Inferior parietal cortex (tissue), 1 donor: Measurements from ENCODE around the gene DNAJC1.

Experiments used
- DNase-seq: peaks from one replicate; pipeline ENCODE4 v3.0.0-alpha.2; 2016; ENCODE audit errors: extremely low spot score

DNAJC1 gene

GRCh38 chr10:21759232-21759631, 244.3 kb downstream of the DNAJC1 start:
- DNase-seq, result no peak

DNA sequence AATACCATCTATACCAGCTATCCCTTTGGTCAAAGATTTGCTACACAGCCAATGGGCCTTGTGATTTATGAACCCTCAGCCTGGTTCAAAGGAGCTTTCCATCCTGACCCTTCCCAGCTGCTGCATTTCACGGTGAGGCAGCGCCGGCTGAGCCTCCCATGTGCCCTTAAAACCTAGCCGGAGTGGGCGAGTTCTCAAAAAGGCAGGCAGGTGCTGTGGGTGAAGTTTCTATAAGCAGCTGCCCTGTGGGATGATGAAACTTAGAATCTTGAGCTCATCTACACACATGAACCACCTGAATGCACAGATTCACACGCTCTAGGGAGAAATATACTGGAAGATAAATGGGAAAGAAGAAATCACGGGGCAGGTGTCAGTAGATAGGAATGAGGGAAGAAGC, 244.8 kb downstream of the DNAJC1 start:
- DNase-seq, result no peak

- no peak for DNase-seq
Observed at GRCh38 chr10:21758239-21758638, 245.3 kb downstream of the DNAJC1 start.

GRCh38 chr10:21757185-21757901, 246.2 kb downstream of the DNAJC1 start:
- DNase-seq, result no peak

GRCh38 chr10:21756707-21757106, 246.8 kb downstream of the DNAJC1 start:
- no peak for DNase-seq

GRCh38 chr10:21754410-21755011, 249.0 kb downstream of the DNAJC1 start:
- DNase-seq, result no peak

DNA sequence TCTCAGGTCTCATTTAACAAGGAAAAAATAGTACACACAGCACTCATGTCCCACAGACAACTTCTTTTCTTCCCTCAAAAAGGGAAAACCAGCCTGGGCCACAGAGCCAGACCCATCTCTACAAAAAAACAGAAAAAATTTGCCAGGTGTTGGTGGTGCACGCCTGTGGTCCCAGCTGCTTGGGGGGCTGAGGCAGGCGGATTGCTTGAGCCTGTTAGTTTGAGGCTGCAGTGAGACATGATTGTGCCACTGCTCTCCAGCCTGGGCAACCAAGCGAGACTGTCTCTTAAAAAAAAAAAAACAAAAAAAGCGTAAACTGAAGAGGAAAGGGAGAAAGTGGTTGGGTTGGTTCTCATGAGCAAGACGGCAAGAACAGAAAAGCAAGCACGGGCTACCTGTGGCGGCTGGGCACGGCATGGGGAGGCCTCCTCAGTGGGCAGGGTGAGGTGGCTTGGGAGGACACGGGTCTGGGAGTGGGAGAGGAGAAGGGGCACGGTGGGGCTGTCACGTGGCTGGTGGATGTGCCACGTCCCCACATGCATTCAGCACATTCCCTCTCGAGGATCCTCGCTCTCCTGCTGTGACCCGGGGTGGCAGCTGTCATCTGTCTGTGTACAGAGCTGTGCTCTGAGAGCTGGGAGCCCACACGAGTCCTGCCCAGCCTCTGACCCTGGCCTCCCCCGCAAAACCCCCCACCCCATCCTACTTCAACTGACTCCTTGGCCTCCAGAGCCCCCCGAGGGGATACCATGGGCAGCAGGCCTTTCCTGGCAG, 249.8 kb downstream of the DNAJC1 start:
- DNase-seq, result no peak

DNA sequence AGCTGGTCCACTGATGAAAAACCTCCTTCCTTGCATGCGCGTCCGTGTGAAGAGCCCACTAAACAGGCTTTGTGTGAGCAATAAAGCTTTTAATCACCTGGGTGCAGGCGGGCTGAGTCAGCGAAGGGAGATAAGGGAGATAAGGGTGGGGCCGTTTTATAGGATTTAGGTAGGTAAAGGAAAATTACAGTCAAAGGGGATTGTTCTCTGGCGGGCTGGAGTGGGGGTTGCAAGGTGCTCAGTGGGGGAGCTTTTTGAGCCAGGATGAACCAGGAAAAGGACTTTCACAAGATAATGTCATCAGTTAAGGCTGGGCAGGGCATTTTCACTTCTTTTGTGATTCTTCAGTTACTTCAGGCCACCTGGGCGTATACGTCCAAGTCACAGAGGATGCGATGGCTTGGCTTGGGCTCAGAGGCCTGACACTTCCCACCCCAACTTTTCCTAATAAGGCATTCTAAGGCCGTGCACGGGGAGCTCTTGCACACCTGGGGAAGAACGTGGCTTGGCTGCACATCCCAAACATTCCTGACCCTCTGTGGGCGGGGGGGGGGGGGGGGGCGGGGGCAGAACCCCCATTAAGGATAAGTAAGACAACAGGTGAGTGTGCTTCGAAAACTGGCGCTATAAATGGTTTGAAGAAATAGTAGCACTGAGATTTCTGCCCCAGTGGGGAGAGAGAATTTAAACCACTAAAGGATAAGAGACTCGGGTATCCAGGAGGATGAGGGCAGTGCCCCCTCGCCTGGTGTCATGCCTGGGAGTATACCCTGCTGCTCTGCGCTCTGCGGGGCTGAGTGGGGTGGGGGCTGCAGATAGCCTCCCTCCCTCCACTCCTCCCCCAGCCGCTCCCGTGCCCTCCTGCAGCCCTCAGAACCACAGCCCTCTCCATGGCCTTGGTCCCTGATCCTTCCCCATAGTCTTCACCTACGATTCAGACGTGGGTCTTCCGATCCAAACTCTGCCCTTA, 251.9 kb downstream of the DNAJC1 start:
- no peak for DNase-seq

GRCh38 chr10:21750424-21750823, 253.1 kb downstream of the DNAJC1 start:
- no peak for DNase-seq

DNA sequence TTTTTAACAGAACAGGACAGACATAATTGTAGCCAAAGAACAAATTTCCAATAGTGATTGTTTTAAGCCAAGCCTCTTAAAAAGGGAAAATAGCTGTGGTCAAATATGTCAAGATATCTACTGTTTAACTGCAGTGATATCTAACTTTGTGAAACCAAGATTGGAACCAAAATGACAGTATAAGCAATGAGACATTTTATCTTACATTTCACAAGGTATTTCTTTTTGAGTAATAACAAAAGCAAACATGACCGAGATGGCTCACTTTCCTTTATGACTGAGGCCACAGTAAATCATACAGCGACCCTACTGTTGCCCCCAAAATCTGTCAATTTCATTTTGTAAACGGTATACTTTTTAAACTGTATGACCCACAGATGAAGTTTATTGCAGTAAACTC, 253.7 kb downstream of the DNAJC1 start:
- DNase-seq, result no peak

- DNase-seq, result no peak
Observed at GRCh38 chr10:21747809-21748208, 255.7 kb downstream of the DNAJC1 start.

GRCh38 chr10:21746118-21746517, 257.4 kb downstream of the DNAJC1 start:
- DNase-seq, result no peak

- DNase-seq, result no peak
Observed at GRCh38 chr10:21744223-21744622, 259.3 kb downstream of the DNAJC1 start.

GRCh38 chr10:21742740-21743412, 260.7 kb downstream of the DNAJC1 start:
- no peak for DNase-seq

DNA sequence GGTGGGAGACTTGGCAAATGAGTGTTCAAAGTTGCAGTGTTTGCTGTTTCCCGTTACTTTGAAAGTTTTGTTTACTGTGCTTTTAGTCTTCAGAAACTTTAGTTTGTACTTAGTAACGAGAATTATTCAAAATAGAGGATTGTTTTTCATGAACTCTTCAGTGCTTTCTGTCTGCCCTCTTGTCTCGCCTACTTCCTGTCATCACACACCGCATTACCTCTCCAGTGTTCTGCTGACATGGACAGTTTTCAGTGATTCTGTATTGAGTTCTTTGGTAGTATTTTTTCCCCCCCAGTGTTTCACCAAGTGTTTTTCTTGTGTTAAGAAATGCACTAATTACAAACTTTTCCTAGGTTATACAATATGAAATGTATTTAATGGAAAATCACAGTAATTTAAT, 262.5 kb downstream of the DNAJC1 start:
- no peak for DNase-seq

DNA sequence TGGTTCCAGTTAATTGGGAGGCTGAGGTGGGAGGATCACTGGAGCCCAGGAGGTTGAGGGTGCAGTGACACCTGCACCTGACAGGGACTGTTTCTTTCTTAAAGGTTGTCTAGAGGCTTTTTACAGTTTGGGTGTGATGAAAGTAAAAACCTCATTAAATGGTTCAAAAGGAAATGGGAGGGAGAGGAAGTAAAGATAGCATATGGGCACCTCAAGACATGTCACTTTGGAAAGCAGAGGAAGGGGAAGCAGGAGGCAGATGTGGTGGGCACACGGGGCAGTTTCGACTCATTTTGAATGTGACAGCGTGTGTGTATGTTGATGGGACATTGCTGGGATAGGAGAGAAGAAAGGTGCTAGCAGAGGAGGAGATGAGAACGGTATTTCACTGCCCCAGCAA, 266.4 kb downstream of the DNAJC1 start:
- DNase-seq, result no peak

DNA sequence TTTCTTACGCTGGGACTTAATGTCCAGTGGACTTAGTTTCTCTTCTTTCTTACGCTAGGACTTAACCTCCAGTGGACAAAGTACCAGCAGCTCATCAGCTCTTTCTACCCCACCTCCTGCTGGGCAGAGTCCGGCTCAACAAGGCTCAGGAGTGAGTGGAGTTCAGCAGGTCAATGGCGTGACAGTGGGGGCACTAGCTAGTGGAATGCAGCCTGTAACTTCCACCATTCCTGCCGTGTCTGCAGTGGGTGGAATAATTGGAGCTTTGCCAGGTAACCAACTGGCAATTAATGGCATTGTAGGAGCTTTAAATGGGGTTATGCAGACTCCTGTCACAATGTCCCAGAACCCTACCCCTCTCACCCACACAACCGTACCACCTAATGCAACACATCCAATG, 269.8 kb downstream of the DNAJC1 start:
- no peak for DNase-seq

DNA sequence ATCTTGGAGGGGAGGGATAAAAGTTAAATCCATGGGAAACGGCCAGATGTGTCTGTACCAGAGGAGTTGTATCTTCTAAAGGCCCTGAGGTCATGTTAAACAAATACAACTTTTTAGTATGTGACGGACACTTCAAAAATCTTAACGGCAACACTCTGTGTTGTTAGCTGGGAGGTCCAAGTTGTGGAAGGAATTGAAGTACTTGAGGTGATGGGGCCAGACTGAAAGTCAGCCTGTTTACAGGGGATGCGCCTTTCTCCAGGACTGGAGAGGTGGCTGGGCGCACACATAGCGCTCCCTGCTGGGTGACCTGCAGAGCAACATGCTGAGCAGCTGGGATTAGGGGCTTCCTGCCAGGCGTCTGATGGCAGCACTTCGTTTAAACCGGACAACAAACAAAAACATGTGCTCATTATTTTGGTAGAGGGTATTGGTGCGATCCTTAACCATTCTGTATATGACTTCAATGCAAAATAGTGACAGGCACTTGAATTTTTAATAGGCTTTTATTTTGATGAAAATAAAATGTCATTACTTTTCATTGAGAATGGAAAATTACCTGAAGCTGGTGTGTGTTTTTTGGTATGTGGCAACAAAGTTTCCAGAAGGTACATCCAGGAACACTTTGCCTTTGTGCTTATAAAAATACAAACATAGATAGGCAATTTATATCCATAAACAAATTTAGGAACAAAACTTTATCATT, 271.3 kb downstream of the DNAJC1 start:
- DNase-seq, result peak; percentile 61

GRCh38 chr10:21728618-21729017, 274.9 kb downstream of the DNAJC1 start:
- DNase-seq, result no peak

DNA sequence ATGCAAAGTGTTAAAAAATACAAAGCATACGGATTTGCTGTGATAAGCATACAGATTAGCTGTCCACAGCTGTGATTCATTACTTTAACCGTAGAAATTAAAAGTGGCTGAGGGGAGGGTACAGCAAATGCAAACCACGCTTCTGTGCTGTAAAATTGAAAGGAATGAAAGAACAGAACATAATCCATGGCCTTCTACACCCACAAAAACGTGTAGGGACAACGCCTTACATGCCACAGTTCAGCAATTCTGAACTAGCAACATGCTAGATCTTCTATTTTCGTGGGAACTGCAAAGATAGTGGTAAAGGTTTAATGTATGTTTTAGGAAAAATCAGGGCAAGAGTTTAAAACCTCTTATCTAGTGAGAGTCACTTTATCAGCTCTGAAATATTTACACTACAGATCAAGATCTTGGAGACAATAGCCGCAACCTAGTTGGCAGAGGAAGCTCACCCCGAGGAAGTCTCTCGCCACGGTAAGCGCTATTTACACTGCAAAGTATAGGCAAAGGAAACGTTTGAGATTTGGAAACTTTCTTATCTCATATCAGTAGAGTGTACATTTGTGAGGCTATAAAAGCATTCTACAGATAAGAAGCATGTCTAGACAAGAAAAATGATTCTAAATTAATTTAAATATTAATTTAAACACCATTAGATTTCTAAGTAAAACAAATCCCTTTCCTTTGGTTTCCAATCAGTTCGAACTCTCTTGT, 275.9 kb downstream of the DNAJC1 start:
- DNase-seq, result no peak
